ENCODE results near the gene EMP1. TPM values are rescaled to one million over a fixed set of nuclear protein-coding genes. Genes with fewer than 3 reads are reported as not detected.

Gene EMP1
- total RNA-seq, 3 donors from 2014 or later: 207 to 759 (median 444) TPM

GRCh38 chr12:13197526-13198143 is 1.1 kb downstream of the EMP1 start:
- TF ChIP-seq CTCF (IDR thresholded peaks at IDR 0.05): no peak
- no peak for TF ChIP-seq POLR2A (IDR thresholded peaks at IDR 0.05)
- peak in 1 of 3 donors; percentile 25 for TF ChIP-seq POLR2AphosphoS5 (IDR thresholded peaks at IDR 0.05)
- Histone ChIP-seq H3K27me3 (no peaks in the 10 kb centered on the region), H3K27ac (peak overlapping the region; percentile 97), H3K4me1 (peaks cover 9 to 16% of the 10 kb centered on the region in 2 donors), H3K4me3 (peak overlapping the region; percentile 63 to 78 (median 71)), H3K9me3 (no peaks in the 10 kb centered on the region), H3K36me3 (no peaks in the 10 kb centered on the region)
- no peak for DNase-seq (ENCODE audit: low spot score in 2 of 2)
- intact Hi-C loops (cut with DNase I; ENCODE audit: low total_unique reads): no loop called here

GRCh38 chr12:13198241-13198640 is 1.7 kb downstream of the EMP1 start:
- peak overlapping the region; percentile 97 for H3K27ac ChIP-seq
- no peaks in the 10 kb centered on the region for H3K36me3 ChIP-seq
- no peaks in the 10 kb centered on the region for H3K9me3 ChIP-seq
- intact Hi-C loops (cut with DNase I; ENCODE audit: low total_unique reads): no loop called here
- no peak for TF ChIP-seq POLR2A (IDR thresholded peaks at IDR 0.05)
- TF ChIP-seq CTCF (IDR thresholded peaks at IDR 0.05): no peak
- no peak for TF ChIP-seq POLR2AphosphoS5 (IDR thresholded peaks at IDR 0.05)
- peak overlapping the region; percentile 63 to 78 (median 71) for H3K4me3 ChIP-seq
- DNase-seq (ENCODE audit: low spot score in 2 of 2): no peak
- H3K4me1 ChIP-seq: peaks cover 9 to 16% of the 10 kb centered on the region in 2 donors
- no peaks in the 10 kb centered on the region for H3K27me3 ChIP-seq

- H3K27ac ChIP-seq: peak overlapping the region; percentile 97
- peak overlapping the region; percentile 63 to 78 (median 71) for H3K4me3 ChIP-seq
- H3K9me3 ChIP-seq: no peaks in the 10 kb centered on the region
- no peak for DNase-seq (ENCODE audit: low spot score in 2 of 2)
- peak in 1 of 3 donors; percentile 16 for TF ChIP-seq POLR2AphosphoS5 (IDR thresholded peaks at IDR 0.05)
- TF ChIP-seq POLR2A (IDR thresholded peaks at IDR 0.05): no peak
- H3K27me3 ChIP-seq: no peaks in the 10 kb centered on the region
- no peaks in the 10 kb centered on the region for H3K36me3 ChIP-seq
- intact Hi-C loops (cut with DNase I; ENCODE audit: low total_unique reads): loop anchor here (1.0 kb wide), 1 partner anchor 31 kb away; no protein-coding TSS in a partner anchor
- H3K4me1 ChIP-seq: peaks cover 9 to 16% of the 10 kb centered on the region in 2 donors
Observed at GRCh38 chr12:13198876-13199275, 2.4 kb downstream of the EMP1 start.

GRCh38 chr12:13199592-13199991 is 3.1 kb downstream of the EMP1 start:
- Histone ChIP-seq H3K9me3 (no peaks in the 10 kb centered on the region), H3K36me3 (no peaks in the 10 kb centered on the region), H3K4me1 (peaks cover 9 to 20% of the 10 kb centered on the region in 2 donors), H3K4me3 (peak overlapping the region; percentile 63 to 78 (median 71)), H3K27ac (peak overlapping the region; percentile 97), H3K27me3 (no peaks in the 10 kb centered on the region)
- DNase-seq (ENCODE audit: low spot score in 2 of 2): no peak
- intact Hi-C loops (cut with DNase I; ENCODE audit: low total_unique reads): loop anchor here (1.0 kb wide), 1 partner anchor 31 kb away; no protein-coding TSS in a partner anchor
- TF ChIP-seq CTCF (IDR thresholded peaks at IDR 0.05) (no peak), POLR2A (IDR thresholded peaks at IDR 0.05) (no peak), POLR2AphosphoS5 (IDR thresholded peaks at IDR 0.05) (no peak)

GRCh38 chr12:13200841-13201240 is 4.3 kb downstream of the EMP1 start:
- Histone ChIP-seq H3K4me3 (peak overlapping the region in 2 of 3 donors; percentile 48 to 78), H3K27ac (peak overlapping the region in 1 of 2 donors; percentile 45), H3K36me3 (no peaks in the 10 kb centered on the region), H3K9me3 (no peaks in the 10 kb centered on the region), H3K27me3 (no peaks in the 10 kb centered on the region), H3K4me1 (peaks cover 7 to 16% of the 10 kb centered on the region in 2 donors)
- DNase-seq (ENCODE audit: low spot score in 2 of 2): no peak
- intact Hi-C loops (cut with DNase I; ENCODE audit: low total_unique reads): loop anchor here (10.0 kb wide), 1 partner anchor 106 kb away; no protein-coding TSS in a partner anchor
- TF ChIP-seq POLR2AphosphoS5 (IDR thresholded peaks at IDR 0.05) (no peak), POLR2A (IDR thresholded peaks at IDR 0.05) (no peak)
